NCI-H1436 (cell line): ENCODE data around the gene ZNRD2.
"Not testable (repeated sequence)": the region's sequence is repeated elsewhere in the genome, so short reads cannot be mapped to it uniquely, and the experiment has no call there.

Source experiments
- DNase-seq: peaks from one replicate; lab custom pipeline; 2025; lab: John Stamatoyannopoulos, UW

Gene ZNRD2

GRCh38 chr11:65555693-65556231 lies 14.5 kb upstream of the ZNRD2 start:
- no peak for DNase-seq

DNA sequence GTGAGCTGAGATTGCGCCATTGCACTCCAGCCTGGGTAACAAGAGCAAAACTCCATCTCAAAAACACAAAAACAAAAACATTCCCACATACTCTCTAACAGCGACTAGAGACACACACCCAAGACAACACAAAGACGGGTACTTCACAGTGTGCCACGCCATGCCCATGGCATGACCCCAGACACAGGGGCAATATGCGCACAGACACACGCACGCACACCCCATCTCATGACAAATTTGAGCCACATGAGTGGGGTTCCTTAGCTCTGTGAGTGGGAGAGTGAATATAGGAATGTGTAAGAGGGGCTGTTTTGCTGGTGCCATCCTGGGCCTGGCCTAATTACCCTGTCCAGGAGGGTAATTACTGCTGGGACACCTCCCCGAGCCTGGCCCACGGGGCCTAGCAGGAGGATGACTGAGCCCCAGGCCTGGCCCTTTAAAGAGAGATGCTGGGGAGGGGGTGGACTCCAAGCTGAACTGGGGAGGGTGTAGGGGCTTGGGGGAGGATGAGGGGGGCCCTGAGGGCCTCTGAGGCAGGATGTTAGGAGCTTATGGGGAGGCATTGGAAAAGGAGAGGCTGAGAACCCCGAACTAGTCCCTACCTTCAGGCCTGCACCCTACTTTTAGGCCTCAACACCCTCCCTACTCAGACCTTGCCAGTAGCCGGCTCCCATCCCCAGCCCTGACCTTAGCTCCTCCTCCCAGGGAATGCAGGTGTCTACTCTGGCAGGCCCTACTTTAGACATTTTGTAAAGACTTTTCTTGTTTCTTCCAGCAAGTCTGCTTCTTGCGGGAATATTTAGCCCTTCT lies 13.6 kb upstream of the ZNRD2 start:
- no peak for DNase-seq

GRCh38 chr11:65557280-65558001 lies 12.8 kb upstream of the ZNRD2 start:
- DNase-seq: no peak

DNA sequence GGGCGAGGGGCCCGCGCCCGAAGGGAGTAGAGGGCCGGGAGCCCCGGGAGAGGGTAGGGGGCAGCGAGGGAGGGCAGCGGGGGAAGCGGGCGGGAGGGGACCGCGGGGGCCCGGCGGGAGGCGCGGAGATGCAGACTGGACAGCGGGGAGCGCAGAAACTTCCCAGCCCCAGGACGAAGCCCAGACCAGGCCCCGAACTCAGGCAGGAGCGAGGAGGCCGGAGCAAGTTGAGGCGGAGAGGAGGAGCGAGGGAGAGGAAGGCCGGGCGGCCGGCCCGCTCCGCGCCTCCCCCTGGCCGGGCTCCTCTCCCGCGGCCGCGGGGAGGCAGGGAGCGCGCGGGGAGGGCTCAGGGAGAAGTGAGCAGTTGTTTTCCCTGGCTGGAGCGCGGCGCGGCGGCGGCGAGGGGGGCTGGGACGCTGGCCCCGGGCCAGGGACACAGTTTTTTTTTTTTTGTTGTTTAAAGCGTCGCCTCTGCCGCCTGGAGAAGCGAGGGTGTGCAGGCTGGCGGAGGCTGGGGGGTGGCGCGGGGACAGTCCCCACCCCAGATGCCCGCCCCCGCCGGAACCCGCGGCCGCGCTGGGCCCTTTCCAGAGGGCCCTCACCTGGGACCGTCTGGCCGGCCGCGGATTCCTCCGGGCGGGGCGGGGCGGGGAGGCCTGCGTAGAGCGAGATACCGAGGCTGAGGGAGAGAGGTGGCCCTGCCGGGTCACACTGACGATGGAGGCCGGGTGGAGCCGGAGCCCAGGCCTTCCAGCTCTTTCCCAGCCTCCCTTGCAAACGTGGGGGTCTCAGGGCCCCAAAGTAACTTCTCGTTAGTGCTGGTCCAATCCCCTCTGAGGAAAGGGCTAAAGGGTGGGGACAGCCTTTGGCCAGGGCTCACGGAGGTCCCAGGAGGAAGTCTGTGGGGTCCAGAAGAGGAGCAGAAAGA lies 12.0 kb upstream of the ZNRD2 start, which contains the start of gene LTBP3:
LTBP3 (minus strand) TSS at position 358 of the 928 bp plus-strand sequence. CDS start 400 bp downstream, outside the sequence.
- peak; percentile 13 for DNase-seq

DNA sequence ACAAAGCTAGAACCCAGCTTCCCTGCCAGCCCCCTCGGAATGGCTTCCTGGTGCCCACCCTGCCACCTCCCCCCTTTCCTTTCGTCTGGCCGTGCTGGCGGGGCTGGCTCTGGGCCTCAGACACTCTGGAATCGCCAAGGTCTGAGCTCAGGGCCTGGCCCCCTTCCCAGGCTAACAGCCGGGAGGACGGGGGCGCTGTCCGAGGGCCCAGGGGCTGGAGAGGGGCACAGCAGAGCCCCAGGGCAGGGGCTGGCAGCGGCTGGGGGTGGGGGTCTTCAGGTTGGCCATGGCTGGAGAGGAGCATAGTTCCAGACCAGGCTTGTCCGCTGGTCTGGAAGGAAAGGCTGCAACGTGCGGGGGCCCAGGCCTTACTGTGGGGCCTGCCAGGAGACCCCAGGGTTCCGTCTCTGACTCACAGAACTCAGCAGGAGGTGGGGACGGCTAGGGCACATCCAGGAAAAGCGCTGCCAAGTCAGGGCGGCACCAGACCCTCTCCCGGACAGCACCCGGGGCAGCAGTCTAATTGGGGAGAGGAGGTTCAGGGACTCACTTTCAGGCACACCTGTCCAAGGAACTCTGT lies 11.3 kb upstream of the ZNRD2 start:
- DNase-seq: no peak

DNA sequence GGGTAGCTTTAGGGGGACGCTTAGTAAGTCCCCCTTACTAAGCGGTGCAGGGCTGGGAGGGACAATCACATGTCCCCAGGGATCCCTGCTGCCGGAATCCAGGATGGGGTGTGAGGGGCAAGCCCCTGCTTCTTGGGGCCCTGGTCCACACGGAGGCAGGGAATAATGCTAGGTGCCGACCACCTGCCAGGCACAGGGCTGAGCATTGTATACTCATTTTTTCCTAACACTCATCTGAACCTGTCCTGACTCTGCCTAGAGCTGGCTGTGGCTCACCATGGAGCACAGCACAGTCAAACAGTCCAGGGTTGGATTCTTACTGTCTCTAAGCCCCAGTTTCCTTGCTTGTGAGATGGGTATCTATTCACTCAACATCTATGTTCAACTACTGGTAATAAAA lies 10.7 kb upstream of the ZNRD2 start:
- no peak for DNase-seq

DNA sequence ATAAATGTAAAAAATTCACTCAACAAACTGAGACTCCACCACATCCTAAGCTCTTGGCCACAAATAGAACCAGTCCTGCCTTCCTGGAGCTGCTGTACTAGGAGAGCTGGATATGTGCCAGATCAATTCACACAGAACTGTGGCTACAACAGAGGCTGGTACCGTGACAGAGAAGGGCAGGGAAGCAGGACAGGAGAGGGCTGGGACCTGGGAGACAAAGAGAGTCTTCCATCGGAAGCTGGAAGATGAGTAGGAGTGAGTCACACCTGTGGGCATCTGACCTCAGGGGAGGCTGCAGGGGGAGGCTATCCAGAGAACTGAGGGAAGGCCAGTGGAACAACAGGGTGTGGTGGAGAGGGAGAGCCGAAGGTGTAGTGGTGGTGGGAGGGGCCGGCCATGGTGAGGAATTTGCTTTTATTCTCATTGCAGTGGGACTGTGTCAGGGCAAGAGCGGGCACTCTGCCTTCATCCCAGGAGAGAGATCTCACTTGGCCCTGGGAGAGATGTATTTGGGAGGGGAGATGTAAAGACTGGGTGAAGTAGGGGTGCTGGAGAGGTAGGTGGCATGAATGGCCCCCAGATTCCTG lies 10.2 kb upstream of the ZNRD2 start:
- DNase-seq: no peak

DNA sequence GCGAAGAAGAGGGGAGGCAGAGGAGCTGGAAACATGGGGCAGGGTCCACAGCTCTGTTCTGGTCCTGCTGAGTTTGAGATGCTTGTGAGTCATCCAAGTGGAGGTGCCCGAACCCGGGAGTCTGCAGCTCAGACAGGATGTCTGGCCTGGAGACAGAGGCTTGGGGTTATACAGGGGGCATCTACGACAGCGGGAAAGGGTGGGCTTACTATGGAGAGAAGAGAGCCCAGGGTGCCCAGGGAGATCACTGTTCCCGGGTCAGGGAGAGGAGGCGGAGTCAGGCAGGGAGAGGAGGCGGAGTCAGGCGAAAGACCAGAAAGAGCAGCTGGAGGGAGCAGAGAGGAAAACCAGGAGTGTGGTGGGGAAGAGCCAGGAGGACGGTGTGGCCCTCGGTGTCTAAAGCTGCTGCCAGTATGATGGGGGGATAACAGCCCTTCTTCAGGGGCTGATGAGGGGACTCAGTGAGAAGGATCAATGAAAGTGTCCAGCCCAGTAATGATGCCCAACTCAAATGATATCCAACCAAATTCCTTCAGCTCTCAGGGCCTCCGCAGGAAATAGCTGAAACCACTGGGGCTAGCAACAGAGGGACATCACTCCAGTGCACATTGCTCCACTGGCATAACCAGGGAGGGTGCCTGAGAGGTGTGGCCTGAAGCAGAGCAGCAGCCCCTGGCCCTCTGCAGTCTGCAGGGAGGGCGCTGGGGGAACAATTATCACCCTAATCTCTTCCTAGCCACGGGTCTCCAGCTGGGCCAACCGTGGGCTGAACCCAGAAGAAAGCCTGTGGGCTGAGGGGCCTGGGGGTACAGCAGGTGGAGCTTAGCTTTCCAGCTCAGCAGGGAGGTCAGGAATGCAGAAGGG lies 9.5 kb upstream of the ZNRD2 start:
- no peak for DNase-seq

DNA sequence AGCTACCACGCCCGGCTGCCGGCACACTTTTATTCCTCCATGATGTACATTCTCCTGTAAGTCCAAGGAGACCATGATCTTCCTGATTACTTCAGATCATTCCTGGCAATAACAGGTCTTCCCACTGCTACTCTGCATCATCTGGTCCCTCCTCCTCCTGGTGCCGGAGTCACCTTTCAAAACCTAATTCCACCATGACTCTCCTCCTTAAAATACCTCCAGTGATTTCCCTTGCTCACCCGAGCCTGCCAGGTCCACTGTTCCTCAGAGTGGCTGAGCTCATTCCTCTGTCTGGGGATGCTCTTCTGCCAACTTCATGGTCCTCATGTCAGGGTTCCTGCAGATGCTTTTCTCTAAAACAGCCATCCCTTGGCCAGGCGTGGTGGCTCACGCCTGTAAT lies 8.3 kb upstream of the ZNRD2 start:
- no peak for DNase-seq

- no peak for DNase-seq
These were observed 7.5 kb upstream of the ZNRD2 start for GRCh38 chr11:65562788-65563187.

DNA sequence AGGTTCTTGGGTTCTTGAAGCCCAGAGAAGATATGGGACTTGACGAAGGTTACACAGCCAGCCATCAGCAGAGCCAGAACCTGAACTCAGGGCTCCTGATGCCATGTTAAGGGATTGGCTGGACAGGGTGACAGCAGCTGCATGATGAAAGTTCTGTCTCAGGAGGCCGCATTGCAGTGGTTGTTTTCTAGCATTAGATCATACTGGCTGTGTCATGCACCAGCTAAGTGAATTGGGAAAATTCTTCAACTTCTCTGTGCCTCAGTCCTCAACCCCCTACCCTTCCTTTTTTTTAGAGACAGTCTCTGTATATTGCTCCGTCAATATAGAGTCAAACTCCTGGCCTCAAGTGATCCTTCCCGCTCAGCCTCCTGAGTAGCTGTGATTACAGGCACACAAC lies 6.7 kb upstream of the ZNRD2 start:
- DNase-seq: no peak

DNA sequence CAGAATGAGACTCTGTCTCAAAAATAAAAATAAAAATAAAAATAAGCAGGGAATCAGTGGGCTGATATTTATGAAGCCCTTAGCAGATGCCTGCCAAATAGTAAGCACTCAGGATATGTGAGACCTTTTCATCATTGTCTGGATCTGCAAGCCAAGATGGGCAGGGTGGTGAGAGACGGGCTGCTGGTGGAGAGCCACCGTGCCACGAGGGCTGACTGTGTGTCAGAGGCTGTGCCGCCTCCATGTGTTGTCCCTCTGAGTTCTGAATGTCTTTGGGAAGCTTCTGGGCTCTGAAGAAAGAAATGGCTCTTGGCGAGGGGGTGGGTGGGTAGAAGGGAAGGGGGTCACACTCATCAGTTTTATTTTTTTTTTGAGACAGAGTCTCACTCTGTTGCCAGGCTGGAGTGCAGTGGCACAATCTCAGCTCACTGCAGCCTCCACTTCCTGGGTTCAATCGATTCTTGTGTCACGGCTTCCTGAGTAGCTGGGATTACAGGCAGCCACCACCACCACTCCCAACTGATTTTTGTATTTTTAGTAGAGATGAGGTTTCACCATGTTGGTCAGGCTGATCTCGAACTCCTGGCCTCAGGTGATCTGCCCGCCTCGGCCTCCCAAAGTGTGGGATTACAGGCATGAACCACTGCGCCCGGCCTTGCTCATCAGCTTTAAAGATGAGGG lies 5.3 kb upstream of the ZNRD2 start:
- not testable (repeated sequence) for DNase-seq

DNA sequence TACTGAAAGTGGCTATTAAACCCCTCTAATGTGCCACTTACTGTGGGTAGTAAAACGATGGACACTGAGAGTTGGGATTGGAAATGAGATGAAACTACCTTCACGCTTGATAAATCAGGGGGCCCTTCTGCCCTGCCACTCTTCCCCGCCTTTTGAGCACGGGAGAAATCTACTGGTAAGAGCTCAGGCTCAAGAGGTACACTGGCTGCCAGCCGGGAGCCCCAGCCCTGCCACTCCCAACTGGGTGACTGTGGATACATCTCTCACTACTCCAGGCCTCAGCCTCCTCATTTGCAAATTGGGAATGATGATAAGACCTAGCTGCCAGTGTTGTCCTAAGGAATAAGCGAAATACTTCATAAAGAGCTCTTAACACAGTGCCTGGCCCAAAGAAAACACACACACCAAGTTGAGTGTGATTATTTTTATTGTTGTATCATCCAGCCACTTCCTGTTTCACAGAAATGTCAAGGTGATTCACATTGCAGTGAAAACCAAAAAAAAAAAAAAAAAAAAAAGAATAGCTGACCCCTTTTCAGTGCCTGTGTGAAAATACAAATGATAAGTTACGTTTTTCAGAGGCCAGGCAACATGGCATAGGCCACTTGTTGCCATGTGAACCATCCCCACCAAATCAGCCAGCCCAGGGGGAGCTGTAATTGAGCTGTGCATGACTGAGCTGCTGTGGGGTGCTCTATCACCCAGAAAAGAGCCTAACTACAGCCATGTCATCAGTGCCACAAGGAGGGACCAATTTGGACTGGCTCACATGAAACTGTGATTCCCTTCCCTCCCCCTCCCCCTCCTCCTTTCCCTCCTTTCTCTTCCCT lies 4.4 kb upstream of the ZNRD2 start:
- DNase-seq: no peak

- no peak for DNase-seq
These were observed 909 bp upstream of the ZNRD2 start for GRCh38 chr11:65569164-65569972.

DNA sequence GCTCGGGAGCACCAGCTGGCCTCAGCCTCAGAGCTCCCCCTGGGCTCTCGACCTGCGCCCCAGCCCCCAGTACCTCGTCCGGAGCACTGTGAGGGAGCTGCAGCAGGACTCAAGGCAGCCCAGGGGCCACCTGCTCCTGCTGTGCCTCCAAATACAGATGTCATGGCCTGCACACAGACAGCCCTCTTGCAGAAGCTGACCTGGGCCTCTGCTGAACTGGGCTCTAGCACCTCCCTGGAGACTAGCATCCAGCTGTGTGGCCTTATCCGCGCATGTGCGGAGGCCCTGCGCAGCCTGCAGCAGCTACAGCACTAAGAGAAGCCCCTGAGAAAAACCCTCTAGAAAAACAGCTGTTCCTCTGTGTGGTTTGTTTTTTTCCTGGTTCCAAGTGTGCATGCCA lies 1.1 kb downstream of the ZNRD2 start:
- DNase-seq: no peak

DNA sequence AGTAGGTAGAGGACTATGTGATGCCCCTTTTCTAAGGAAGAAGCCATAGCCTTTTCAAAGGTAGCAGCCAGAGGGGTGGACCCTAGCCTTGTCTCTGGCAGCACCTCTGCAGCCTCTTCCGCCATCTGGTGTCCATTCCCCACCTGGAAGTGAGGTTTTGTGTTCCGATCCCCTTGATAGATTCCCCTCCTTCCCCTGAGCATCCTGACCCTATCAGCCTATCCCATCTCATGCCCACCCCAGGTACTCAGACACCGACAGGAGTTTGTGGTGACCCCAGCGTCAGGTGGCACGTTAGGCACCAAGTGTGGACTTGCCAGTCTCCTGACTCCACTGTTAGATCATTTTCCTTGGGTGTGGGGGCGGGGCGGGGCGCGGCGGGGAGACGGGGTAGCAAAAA lies 1.7 kb downstream of the ZNRD2 start:
- DNase-seq: no peak

- DNase-seq: peak; percentile 85
These were observed 2.2 kb downstream of the ZNRD2 start, which contains the start of gene FAM89B for GRCh38 chr11:65572356-65573051. Gene FAM89B (plus strand): TSS chr11:65572538. CDS start chr11:65572670, 132 bp downstream.
